ENCODE measurements around the gene H2BK1. TPM values are rescaled to one million over a fixed set of nuclear protein-coding genes. Genes with fewer than 3 reads are reported as not detected.

The H2BK1 gene
- total RNA-seq, 4 donors from 2014 or later = not detected

DNA sequence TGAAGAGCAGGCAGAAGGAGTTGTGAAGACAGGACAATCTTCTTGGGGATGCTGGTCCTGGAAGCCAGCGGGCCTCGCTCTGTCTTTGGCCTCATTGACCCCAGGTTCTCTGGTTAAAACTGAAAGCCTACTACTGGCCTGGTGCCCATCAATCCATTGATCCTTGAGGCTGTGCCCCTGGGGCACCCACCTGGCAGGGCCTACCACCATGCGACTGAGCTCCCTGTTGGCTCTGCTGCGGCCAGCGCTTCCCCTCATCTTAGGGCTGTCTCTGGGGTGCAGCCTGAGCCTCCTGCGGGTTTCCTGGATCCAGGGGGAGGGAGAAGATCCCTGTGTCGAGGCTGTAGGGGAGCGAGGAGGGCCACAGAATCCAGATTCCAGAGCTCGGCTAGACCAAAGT, 23.5 kb upstream of the H2BK1 start:
- DNase-seq (ENCODE audit: extremely low spot score) = no peak
- Histone ChIP-seq H3K27ac (replicated peaks in 1 of 4) (peak overlapping the region; percentile 80 to 87 (median 85)), H3K9me3 (no peaks in the 10 kb centered on the region), H3K4me3 (peak overlapping the region; percentile 66 to 99 (median 93)), H3K4me1 (peaks cover 23 to 41% (median 27%) of the 10 kb centered on the region in 4 donors), H3K36me3 (peaks cover 9 to 45% (median 43%) of the 10 kb centered on the region in 4 donors), H3K27me3 (no peaks in the 10 kb centered on the region)
- intact Hi-C loops (cut with DNase I) = no loop called here
- 80% methylated on average over 9 of the region's 9 CpGs for WGBS
- no peak for TF ChIP-seq EP300 (IDR thresholded peaks at IDR 0.05)
- no peak for TF ChIP-seq POLR2AphosphoS5 (IDR thresholded peaks at IDR 0.05)
- TF ChIP-seq, protein P1, sequence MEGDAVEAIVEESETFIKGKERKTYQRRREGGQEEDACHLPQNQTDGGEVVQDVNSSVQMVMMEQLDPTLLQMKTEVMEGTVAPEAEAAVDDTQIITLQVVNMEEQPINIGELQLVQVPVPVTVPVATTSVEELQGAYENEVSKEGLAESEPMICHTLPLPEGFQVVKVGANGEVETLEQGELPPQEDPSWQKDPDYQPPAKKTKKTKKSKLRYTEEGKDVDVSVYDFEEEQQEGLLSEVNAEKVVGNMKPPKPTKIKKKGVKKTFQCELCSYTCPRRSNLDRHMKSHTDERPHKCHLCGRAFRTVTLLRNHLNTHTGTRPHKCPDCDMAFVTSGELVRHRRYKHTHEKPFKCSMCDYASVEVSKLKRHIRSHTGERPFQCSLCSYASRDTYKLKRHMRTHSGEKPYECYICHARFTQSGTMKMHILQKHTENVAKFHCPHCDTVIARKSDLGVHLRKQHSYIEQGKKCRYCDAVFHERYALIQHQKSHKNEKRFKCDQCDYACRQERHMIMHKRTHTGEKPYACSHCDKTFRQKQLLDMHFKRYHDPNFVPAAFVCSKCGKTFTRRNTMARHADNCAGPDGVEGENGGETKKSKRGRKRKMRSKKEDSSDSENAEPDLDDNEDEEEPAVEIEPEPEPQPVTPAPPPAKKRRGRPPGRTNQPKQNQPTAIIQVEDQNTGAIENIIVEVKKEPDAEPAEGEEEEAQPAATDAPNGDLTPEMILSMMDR (IDR thresholded peaks at IDR 0.05) = no peak
- TF ChIP-seq POLR2A (IDR thresholded peaks at IDR 0.05; ENCODE audit: low read depth) = no peak

GRCh38 chr7:151232917-151233701, 22.8 kb upstream of the H2BK1 start:
- WGBS = 14% methylated on average over 17 of the region's 36 CpGs
- no peaks in the 10 kb centered on the region for H3K27me3 ChIP-seq
- intact Hi-C loops (cut with DNase I) = no loop called here
- no peaks in the 10 kb centered on the region for H3K9me3 ChIP-seq
- H3K4me1 ChIP-seq = peaks cover 26 to 44% (median 30%) of the 10 kb centered on the region in 4 donors
- H3K27ac ChIP-seq (replicated peaks in 1 of 4) = peak overlapping the region; percentile 80 to 87 (median 85)
- peaks cover 5 to 38% (median 36%) of the 10 kb centered on the region in 4 donors for H3K36me3 ChIP-seq
- DNase-seq (ENCODE audit: extremely low spot score) = no peak
- TF ChIP-seq, protein P1 (IDR thresholded peaks at IDR 0.05) = no peak
- no peak for TF ChIP-seq EP300 (IDR thresholded peaks at IDR 0.05)
- TF ChIP-seq POLR2A (IDR thresholded peaks at IDR 0.05; ENCODE audit: low read depth) = no peak
- TF ChIP-seq POLR2AphosphoS5 (IDR thresholded peaks at IDR 0.05) = no peak
- peak overlapping the region; percentile 66 to 99 (median 93) for H3K4me3 ChIP-seq

GRCh38 chr7:151232091-151232916, 22.0 kb upstream of the H2BK1 start, which contains the start of gene CHPF2:
Gene CHPF2 (plus strand): TSS chr7:151232483. CDS start chr7:151234012, 1,529 bp downstream.
- intact Hi-C loops (cut with DNase I) = no loop called here
- Histone ChIP-seq H3K36me3 (peaks cover 0 to 30% (median 28%) of the 10 kb centered on the region in 4 donors), H3K27ac (replicated peaks in 1 of 4) (peak within 1 kb of the TSS; percentile 80 to 87 (median 85)), H3K27me3 (no peaks in the 10 kb centered on the region), H3K4me3 (peak within 1 kb of the TSS; percentile 66 to 99 (median 93)), H3K4me1 (peaks cover 31 to 50% (median 35%) of the 10 kb centered on the region in 4 donors), H3K9me3 (no peaks in the 10 kb centered on the region)
- DNase-seq (ENCODE audit: extremely low spot score) = peak; percentile 97
- 0% methylated on average over 47 of the region's 79 CpGs for WGBS
- TF ChIP-seq EP300 (IDR thresholded peaks at IDR 0.05) (no peak), POLR2A (IDR thresholded peaks at IDR 0.05; ENCODE audit: low read depth) (peak; percentile 80), POLR2AphosphoS5 (IDR thresholded peaks at IDR 0.05) (peak; percentile 86 to 93)

- intact Hi-C loops (cut with DNase I) = no loop called here
- H3K36me3 ChIP-seq = peaks cover 0 to 19% (median 16%) of the 10 kb centered on the region in 4 donors
- no peaks in the 10 kb centered on the region for H3K27me3 ChIP-seq
- no peaks in the 10 kb centered on the region for H3K9me3 ChIP-seq
- peaks cover 35 to 55% (median 40%) of the 10 kb centered on the region in 4 donors for H3K4me1 ChIP-seq
- no peak for TF ChIP-seq POLR2A (IDR thresholded peaks at IDR 0.05; ENCODE audit: low read depth)
- TF ChIP-seq EP300 (IDR thresholded peaks at IDR 0.05) = no peak
- TF ChIP-seq, protein P1 (IDR thresholded peaks at IDR 0.05) = no peak
- TF ChIP-seq POLR2AphosphoS5 (IDR thresholded peaks at IDR 0.05) = no peak
- 67% methylated on average over 1 of the region's 1 CpG for WGBS
- no peak overlapping the region for H3K4me3 ChIP-seq
- DNase-seq (ENCODE audit: extremely low spot score) = no peak
- H3K27ac ChIP-seq (replicated peaks in 1 of 4) = no peak overlapping the region
These were observed 20.8 kb upstream of the H2BK1 start for GRCh38 chr7:151231080-151231479.

Data from esophagus muscularis mucosa (tissue), 4 donors.